IMR-90 (cell line): ENCODE data around the gene MEX3A. TPM values are rescaled to one million over a fixed set of nuclear protein-coding genes. Genes with fewer than 3 reads are reported as not detected.

Experiments used
- ATAC-seq: fragments of 200-7000 bp; cut with Tn5 transposase; 2 replicates; pipeline ENCODE4 v1.9.1; 2020; ENCODE audit warnings: low read depth, mild to moderate bottlenecking, moderate library complexity
- Bru-seq: library from RNA; stranded (reverse); fragments of 400-500 nt; gene quantifications from one replicate; lab custom pipeline; 2021; lab: Mats Ljungman, UMichigan
- BruChase-seq, 2 experiments: library from RNA; stranded (reverse); fragments of 400-500 nt; gene quantifications; one replicate each; lab custom pipeline; 2021; lab: Mats Ljungman, UMichigan
- BruUV-seq: library from RNA; stranded (reverse); fragments of 400-500 nt; replicated peaks from 2 replicates; lab custom pipeline; 2021; lab: Mats Ljungman, UMichigan
- CTCF ChIA-PET: fragments of 300-600 bp; formaldehyde crosslinking; extraction: SDS; loops from one replicate; lab custom pipeline; 2021; ENCODE audit warnings: antibody characterized with exemption; lab: Yijun Ruan, JAX
- POLR2A ChIA-PET: fragments of 300-600 bp; sonication (Branson Sonifier 250); formaldehyde crosslinking; loops from one replicate; lab custom pipeline; 2022; ENCODE audit warnings: antibody characterized with exemption; ENCODE audit not compliant: unreplicated experiment; lab: Charles Lee
- DNase-seq: peaks from one replicate; pipeline ENCODE4 v3.0.0; 2013
- H2AFZ ChIP-seq: replicated peaks from 2 replicates; pipeline ENCODE3; 2013; ENCODE audit warnings: low read length, mild to moderate bottlenecking; ENCODE audit not compliant: poor library complexity
- H2AK5ac ChIP-seq: 2 replicates; pipeline ENCODE4 v1.6.1; 2013; ENCODE audit warnings: low read depth, low read length, inconsistent platforms
- H2AK9ac ChIP-seq: replicated peaks from 2 replicates; pipeline ENCODE3; 2013; ENCODE audit warnings: mild to moderate bottlenecking, low read depth, low read length, moderate library complexity; ENCODE audit not compliant: poor library complexity
- H2BK120ac ChIP-seq: 2 replicates; pipeline ENCODE4 v1.6.1; 2013; ENCODE audit warnings: low read depth, low read length, inconsistent platforms
- H2BK15ac ChIP-seq: 3 replicates; pipeline ENCODE4 v1.6.1; 2013; ENCODE audit warnings: low read depth, low read length, inconsistent platforms
- H2BK20ac ChIP-seq: 2 replicates; pipeline ENCODE4 v1.6.1; 2013; ENCODE audit warnings: low read depth, mild to moderate bottlenecking, inconsistent platforms, low read length, moderate library complexity
- H2BK5ac ChIP-seq: 2 replicates; pipeline ENCODE4 v1.6.1; 2013; ENCODE audit warnings: mild to moderate bottlenecking, low read depth, low read length, inconsistent platforms; ENCODE audit not compliant: poor library complexity, severe bottlenecking
- H3K14ac ChIP-seq: replicated peaks from 2 replicates; pipeline ENCODE4 v1.6.1; 2013; ENCODE audit warnings: low read depth, low read length, inconsistent platforms
- H3K18ac ChIP-seq: 2 replicates; pipeline ENCODE4 v1.6.1; 2013; ENCODE audit warnings: low read depth, low read length, control low read depth
- H3K23ac ChIP-seq: 2 replicates; pipeline ENCODE4 v1.6.1; 2013; ENCODE audit warnings: low read depth, low read length, inconsistent platforms
- H3K27ac ChIP-seq: 2 replicates; pipeline ENCODE4 v1.5.1; 2013; ENCODE audit warnings: mild to moderate bottlenecking, control low read depth, low read length; ENCODE audit not compliant: insufficient read depth
- H3K27me3 ChIP-seq: 2 replicates; pipeline ENCODE4 v1.6.1; 2013; ENCODE audit warnings: low read length; ENCODE audit not compliant: control insufficient read depth, insufficient read depth
- H3K36me3 ChIP-seq: 2 replicates; pipeline ENCODE4 v1.6.1; 2013; ENCODE audit warnings: low read length, mixed read lengths; ENCODE audit not compliant: control insufficient read depth, insufficient read depth
- H3K4ac ChIP-seq: 2 replicates; pipeline ENCODE4 v1.6.1; 2013; ENCODE audit warnings: low read depth, low read length, inconsistent platforms
- H3K4me1 ChIP-seq: 2 replicates; pipeline ENCODE4 v1.6.1; 2013; ENCODE audit warnings: low read length, mixed read lengths; ENCODE audit not compliant: control insufficient read depth, insufficient read depth
- H3K4me2 ChIP-seq: 2 replicates; pipeline ENCODE4 v1.6.1; 2013; ENCODE audit warnings: low read depth, mild to moderate bottlenecking, control low read depth, low read length, moderate library complexity
- H3K4me3 ChIP-seq: 2 replicates; pipeline ENCODE4 v1.5.1; 2013; ENCODE audit warnings: low read depth, mild to moderate bottlenecking, control low read depth, low read length, moderate library complexity; ENCODE audit not compliant: insufficient read depth
- H3K56ac ChIP-seq: 2 replicates; pipeline ENCODE4 v1.6.1; 2013; ENCODE audit warnings: low read length, inconsistent platforms; ENCODE audit not compliant: insufficient read depth; ENCODE audit errors: extremely low read depth
- H3K79me1 ChIP-seq, 2 experiments: 2 replicates each; pipeline ENCODE4 v1.6.1; 2013; ENCODE audit warnings: low read length in 2 of 2, inconsistent platforms in 1 of 2, low read depth in 1 of 2
- H3K9ac ChIP-seq: 2 replicates; pipeline ENCODE4 v1.6.1; 2013; ENCODE audit warnings: low read depth, low read length, control low read depth
- H3K9me1 ChIP-seq: 2 replicates; pipeline ENCODE4 v1.6.1; 2013; ENCODE audit warnings: low read length, inconsistent platforms; ENCODE audit not compliant: insufficient read depth
- H3K9me3 ChIP-seq: 2 replicates; pipeline ENCODE4 v1.6.1; 2013; ENCODE audit warnings: low read length; ENCODE audit not compliant: control insufficient read depth, insufficient read depth
- H4K20me1 ChIP-seq: 2 replicates; pipeline ENCODE4 v1.6.1; 2013; ENCODE audit warnings: low read length, inconsistent platforms; ENCODE audit not compliant: insufficient read depth
- H4K5ac ChIP-seq: 2 replicates; pipeline ENCODE4 v1.6.1; 2013; ENCODE audit warnings: mild to moderate bottlenecking, low read depth, low read length, control low read depth
- H4K8ac ChIP-seq, 2 experiments: 2 replicates each; pipeline ENCODE4 v1.6.1; 2013; ENCODE audit warnings: low read depth in 2 of 2, low read length in 2 of 2, control low read depth in 1 of 2, inconsistent platforms in 1 of 2
- H4K91ac ChIP-seq: 2 replicates; pipeline ENCODE4 v1.6.1; 2013; ENCODE audit warnings: low read depth, low read length, inconsistent platforms; ENCODE audit not compliant: insufficient read depth
- BHLHE40 ChIP-seq: fragments of 150-350 bp; IDR thresholded peaks from 2 replicates; pipeline ENCODE4 v1.6.1; 2016; ENCODE audit warnings: mild to moderate bottlenecking, low read depth, low read length
- MAZ ChIP-seq: IDR thresholded peaks from 2 replicates; pipeline ENCODE4 v1.6.1; 2012; ENCODE audit warnings: low read depth, mild to moderate bottlenecking, low read length, improper control_type of control experiment, moderate library complexity, borderline replicate concordance
- MXI1 ChIP-seq: IDR thresholded peaks from 2 replicates; pipeline ENCODE4 v1.6.1; 2012; ENCODE audit warnings: low read depth, mild to moderate bottlenecking, low read length, moderate library complexity, borderline replicate concordance
- RAD21 ChIP-seq: IDR thresholded peaks from 2 replicates; pipeline ENCODE4 v1.6.1; 2012; ENCODE audit warnings: low read length, improper control_type of control experiment
- RFX5 ChIP-seq: IDR thresholded peaks from 2 replicates; pipeline ENCODE4 v1.8.0; 2012; ENCODE audit warnings: low read depth, mild to moderate bottlenecking, low read length, moderate library complexity
- WGBS, 2 experiments: methylation state at CpG; one replicate each; pipeline versions ENCODE4 v1.1.5 to v1.1.7; 2013; ENCODE audit warnings: missing lambda C conversion rate in 2 of 2; ENCODE audit not compliant: insufficient read length in 1 of 2; ENCODE audit errors: extremely low coverage in 2 of 2; 5-methylcytosine and 5-hydroxymethylcytosine counted together
- dilution Hi-C: fragments of 300-500 bp; cut with HindIII; formaldehyde crosslinking; loops from one replicate; pipeline ENCODE4 v1.14.3; 2018; ENCODE audit warnings: low sequenced_read_pairs; ENCODE audit not compliant: unreplicated experiment
- in situ Hi-C: fragments of 300-500 bp; cut with MboI; formaldehyde crosslinking; loops from 3 replicates; pipeline ENCODE4 v1.14.3; 2019; ENCODE audit warnings: low sequenced_read_pairs, inconsistent platforms, mixed read lengths
- intact Hi-C: fragments of 100-400 bp; cut with micrococcal nuclease; formaldehyde crosslinking; loops from 2 replicates; pipeline ENCODE4 v1.10.0; 2022
- long read RNA-seq: library from polyadenylated mRNA; unstranded; transcript quantifications from one replicate; pipeline ENCODE4 v2.0.0, GENCODE V29; 2021; ENCODE audit not compliant: unreplicated experiment
- polyA plus RNA-seq, 3 experiments: library from polyadenylated mRNA; depleted of rRNA; stranded (reverse); fragments of >200 nt; gene quantifications; 2 replicates each; pipeline ENCODE4 v1.2.3, GENCODE V29; 2012; ENCODE audit warnings: low replicate concordance in 1 of 3
- total RNA-seq: library from RNA; depleted of rRNA; stranded (reverse); fragments of >200 nt; gene quantifications from 2 replicates; pipeline ENCODE4 v1.2.3, GENCODE V29; 2012; rRNA removed

The MEX3A gene
- total RNA-seq (2.3 and 2.5 TPM in 2 replicates), polyA plus RNA-seq (2012; rRNA removed) (9.0 and 11.6 TPM in 2 replicates), Bru-seq, nascent RNA (percentile 54 among the genes with signal in this experiment), BruChase-seq, experiment 1, labeled RNA remaining after a 6-hour chase (percentile 69 among the genes with signal in this experiment), BruChase-seq, experiment 2, labeled RNA remaining after a 2-hour chase (percentile 82 among the genes with signal in this experiment)
- 4.0 and 8.8 TPM in 2 replicates for polyA plus RNA-seq (2012; cell fraction: cytosol; rRNA removed)
- 14.6 and 16.6 TPM in 2 replicates for polyA plus RNA-seq (2012; cell fraction: nucleus; rRNA removed; ENCODE audit: low replicate concordance)
- long read RNA-seq, partial matches to known transcripts: 0 of 14 reads
- long read RNA-seq, other reads (novel, unspliced or antisense): 13 of 14 reads

GRCh38 chr1:156082309-156083091 lies at the start of gene MEX3A:
MEX3A (minus strand) TSS chr1:156082465; CDS start chr1:156081998, 467 bp downstream.
- peak within 1 kb of the TSS; percentile 91 for H3K4ac ChIP-seq
- H3K79me1 ChIP-seq: peaks cover 25 to 84% of the 10 kb centered on the region in 2 experiments
- peaks cover 3% of the 10 kb centered on the region; the same call in 1 of the 2 replicates for H3K36me3 ChIP-seq
- POLR2A ChIA-PET: no interaction called here
- H2AK9ac ChIP-seq: peak within 1 kb of the TSS; percentile 98
- BruUV-seq: no TSS peak
- dilution Hi-C loops: no loop called here
- no peaks in the 10 kb centered on the region for H3K27me3 ChIP-seq
- peak within 1 kb of the TSS; percentile 78 for H4K5ac ChIP-seq
- peak within 1 kb of the TSS; percentile 91 for H3K14ac ChIP-seq
- peak within 1 kb of the TSS; percentile 70 for H2BK120ac ChIP-seq
- peaks cover 17% of the 10 kb centered on the region for H4K20me1 ChIP-seq
- peak; percentile 64 for DNase-seq
- peak within 1 kb of the TSS; percentile 57 for H2BK5ac ChIP-seq
- TF ChIP-seq RFX5: no peak
- no peak for TF ChIP-seq RAD21
- TF ChIP-seq MXI1: peak; percentile 95
- TF ChIP-seq BHLHE40: no peak
- TF ChIP-seq MAZ: peak; percentile 90
- H2AFZ ChIP-seq: peak within 1 kb of the TSS; percentile 97
- in situ Hi-C loops: no loop called here
- H3K27ac ChIP-seq: peak within 1 kb of the TSS; percentile 91
- CTCF ChIA-PET: interaction anchor here (1.5 kb wide), 1 partner anchor 142 kb away, joined by 7 read pairs; no protein-coding TSS in a partner anchor
- H3K9me3 ChIP-seq: no peaks in the 10 kb centered on the region
- WGBS, 2 experiments: 0% methylated on average over 3 of the region's 62 CpGs; no CpG with 5 or more reads in 1 of the 2 experiments
- peaks cover 17% of the 10 kb centered on the region for H3K4me1 ChIP-seq
- no peak within 1 kb of the TSS; the same call in 2 of the 3 replicates for H2BK15ac ChIP-seq
- H4K91ac ChIP-seq: peak within 1 kb of the TSS; percentile 87
- no peak within 1 kb of the TSS for H2BK20ac ChIP-seq
- H3K9me1 ChIP-seq: peaks cover 4% of the 10 kb centered on the region
- peak within 1 kb of the TSS; percentile 92 for H3K4me2 ChIP-seq
- H3K56ac ChIP-seq: peak within 1 kb of the TSS; percentile 82
- H4K8ac ChIP-seq: peak within 1 kb of the TSS; percentile 77 to 94
- H3K23ac ChIP-seq: peak within 1 kb of the TSS; percentile 94
- peak; percentile 67 for ATAC-seq
- peak within 1 kb of the TSS; percentile 96 for H2AK5ac ChIP-seq
- peak within 1 kb of the TSS; percentile 71 for H3K4me3 ChIP-seq
- H3K9ac ChIP-seq: peak within 1 kb of the TSS; percentile 94
- H3K18ac ChIP-seq: peak within 1 kb of the TSS; percentile 43; the same call in 1 of the 2 replicates
- intact Hi-C loops: loop anchor here (1.0 kb wide), 1 partner anchor 28 kb away; the partner anchor contains the start of gene LAMTOR2
